Measurements from ENCODE around the gene FOXE3.
"Not testable (repeated sequence)": the region's sequence is repeated elsewhere in the genome, so short reads cannot be mapped to it uniquely, and the experiment has no call there.

FOXE3 gene

GRCh38 chr1:47450606-47451005 is 34.5 kb downstream of the FOXE3 start:
- peaks cover 19% of the 10 kb centered on the region for H3K27me3 ChIP-seq (replicated peaks; ENCODE audit: insufficient read depth, low read length)
- no peak for DNase-seq

GRCh38 chr1:47452426-47452825 is 36.3 kb downstream of the FOXE3 start:
- H3F3A ChIP-seq (ENCODE audit: insufficient read depth, low read length): no peaks in the 10 kb centered on the region
- no peaks in the 10 kb centered on the region for H3K36me3 ChIP-seq (replicated peaks; ENCODE audit: insufficient read depth, low read length)
- no peak overlapping the region for H2AFZ ChIP-seq (ENCODE audit: low read length)
- no peaks in the 10 kb centered on the region for H4K20me1 ChIP-seq (ENCODE audit: insufficient read depth, low read length)
- no peak overlapping the region for H3K4me2 ChIP-seq (ENCODE audit: low read depth, low read length)
- no peaks in the 10 kb centered on the region for H3K9me3 ChIP-seq (replicated peaks; ENCODE audit: insufficient read depth, low read length)
- no peaks in the 10 kb centered on the region for H3K9me2 ChIP-seq (replicated peaks; ENCODE audit: insufficient read depth, low read length)
- peaks cover 8% of the 10 kb centered on the region; the same call in 1 of the 2 replicates for H3K27me3 ChIP-seq (replicated peaks; ENCODE audit: insufficient read depth, low read length)
- H3K4me3 ChIP-seq (ENCODE audit: low read length): no peak overlapping the region
- no peak overlapping the region for H3K27ac ChIP-seq (ENCODE audit: low read length)
- DNase-seq: no peak
- H3K9ac ChIP-seq (ENCODE audit: low read length): no peak overlapping the region
- H3K4me1 ChIP-seq (ENCODE audit: low read length): no peaks in the 10 kb centered on the region
- TF ChIP-seq EZH2 (optimal IDR thresholded peaks at IDR 0.05; ENCODE audit: low read depth, low read length): no peak
- no peak for TF ChIP-seq EZH2phosphoT487 (IDR thresholded peaks at IDR 0.05; ENCODE audit: low read length)
- no peak for TF ChIP-seq CTCF (IDR thresholded peaks at IDR 0.05; ENCODE audit: low read length)
- H3K79me2 ChIP-seq (ENCODE audit: low read length): no peaks in the 10 kb centered on the region

More at GRCh38 chr1:47450606-47451005, 34.5 kb downstream of the FOXE3 start:
- H3K79me2 ChIP-seq (ENCODE audit: low read length): no peaks in the 10 kb centered on the region
- TF ChIP-seq EZH2 (optimal IDR thresholded peaks at IDR 0.05; ENCODE audit: low read depth, low read length) (no peak), CTCF (IDR thresholded peaks at IDR 0.05; ENCODE audit: low read length) (no peak), EZH2phosphoT487 (IDR thresholded peaks at IDR 0.05; ENCODE audit: low read length) (no peak)
- no peaks in the 10 kb centered on the region for H4K20me1 ChIP-seq (ENCODE audit: insufficient read depth, low read length)
- no peaks in the 10 kb centered on the region for H3F3A ChIP-seq (ENCODE audit: insufficient read depth, low read length)
- no peak overlapping the region for H2AFZ ChIP-seq (ENCODE audit: low read length)
- no peaks in the 10 kb centered on the region for H3K9me3 ChIP-seq (replicated peaks; ENCODE audit: insufficient read depth, low read length)
- no peaks in the 10 kb centered on the region for H3K36me3 ChIP-seq (replicated peaks; ENCODE audit: insufficient read depth, low read length)
- no peaks in the 10 kb centered on the region for H3K9me2 ChIP-seq (replicated peaks; ENCODE audit: insufficient read depth, low read length)
- H3K4me2 ChIP-seq (ENCODE audit: low read depth, low read length): no peak overlapping the region
- no peaks in the 10 kb centered on the region for H3K4me1 ChIP-seq (ENCODE audit: low read length)
- H3K27ac ChIP-seq (ENCODE audit: low read length): no peak overlapping the region
- no peak overlapping the region for H3K9ac ChIP-seq (ENCODE audit: low read length)
- no peak overlapping the region for H3K4me3 ChIP-seq (ENCODE audit: low read length)

GRCh38 chr1:47453910-47454309 is 37.8 kb downstream of the FOXE3 start:
- not testable (repeated sequence) for H3K27me3 ChIP-seq (replicated peaks; ENCODE audit: insufficient read depth, low read length); H3K9me2 ChIP-seq (replicated peaks; ENCODE audit: insufficient read depth, low read length); H3F3A ChIP-seq (ENCODE audit: insufficient read depth, low read length); H4K20me1 ChIP-seq (ENCODE audit: insufficient read depth, low read length); H3K4me1 ChIP-seq (ENCODE audit: low read length); H3K9me3 ChIP-seq (replicated peaks; ENCODE audit: insufficient read depth, low read length); H3K4me3 ChIP-seq (ENCODE audit: low read length); H2AFZ ChIP-seq (ENCODE audit: low read length); H3K27ac ChIP-seq (ENCODE audit: low read length); H3K4me2 ChIP-seq (ENCODE audit: low read depth, low read length); H3K36me3 ChIP-seq (replicated peaks; ENCODE audit: insufficient read depth, low read length); H3K9ac ChIP-seq (ENCODE audit: low read length); H3K79me2 ChIP-seq (ENCODE audit: low read length)
- peak; percentile 79 for DNase-seq
- TF ChIP-seq CTCF (IDR thresholded peaks at IDR 0.05; ENCODE audit: low read length): peak; percentile 28
